Panc1 (cell line): ENCODE measurements around the gene SHLD1. TPM values are rescaled to one million over a fixed set of nuclear protein-coding genes. Genes with fewer than 3 reads are reported as not detected.

Experiments used
- ATAC-seq: fragments of 200-7000 bp; cut with Tn5 transposase; 2 replicates; pipeline ENCODE4 v1.9.1; 2020; ENCODE audit warnings: mild to moderate bottlenecking, moderate library complexity
- BruUV-seq: library from RNA; stranded (reverse); fragments of 400-500 nt; replicated peaks from 2 replicates; lab custom pipeline; 2021; lab: Mats Ljungman, UMichigan
- CTCF ChIA-PET: fragments of 300-600 bp; sonication (Branson Sonifier 250); formaldehyde crosslinking; loops from one replicate; lab custom pipeline; 2022; ENCODE audit warnings: antibody characterized with exemption; lab: Charles Lee
- POLR2A ChIA-PET: fragments of 300-600 bp; sonication (Branson Sonifier 250); formaldehyde crosslinking; loops from one replicate; lab custom pipeline; 2022; ENCODE audit warnings: antibody characterized with exemption; lab: Charles Lee
- DNase-seq: peaks from one replicate; pipeline ENCODE4 v3.0.0-alpha.2; 2010; ENCODE audit warnings: low read depth, low spot score
- H3K27ac ChIP-seq: 2 replicates; pipeline ENCODE4 v1.5.1; 2011; ENCODE audit warnings: mild to moderate bottlenecking, low read length, inconsistent platforms
- H3K27me3 ChIP-seq: fragments of 200-500 bp; sonication (Bioruptor generic); 2 replicates; pipeline ENCODE4 v1.6.0; 2014; ENCODE audit warnings: low read length, inconsistent platforms; ENCODE audit not compliant: control insufficient read depth, insufficient read depth
- H3K36me3 ChIP-seq: fragments of 200-500 bp; sonication (Bioruptor generic); 2 replicates; pipeline ENCODE4 v1.5.1; 2014; ENCODE audit warnings: inconsistent platforms, mild to moderate bottlenecking, low read length, moderate library complexity; ENCODE audit not compliant: control insufficient read depth, insufficient read depth
- H3K4me1 ChIP-seq: 2 replicates; pipeline ENCODE4 v1.5.1; 2011; ENCODE audit warnings: inconsistent platforms, mild to moderate bottlenecking, low read length, moderate library complexity; ENCODE audit not compliant: control insufficient read depth, insufficient read depth
- H3K4me3 ChIP-seq, 2 experiments: 2 replicates each; pipeline ENCODE4 v1.5.1; 2011 to 2012; ENCODE audit warnings: low read depth in 2 of 2, low read length in 2 of 2, mild to moderate bottlenecking in 2 of 2, inconsistent platforms in 1 of 2, moderate library complexity in 1 of 2
- H3K9me3 ChIP-seq: fragments of 200-500 bp; sonication (Bioruptor generic); 2 replicates; pipeline ENCODE4 v1.5.1; 2014; ENCODE audit warnings: low read depth, mild to moderate bottlenecking, inconsistent platforms, low read length, moderate library complexity; ENCODE audit not compliant: control insufficient read depth, insufficient read depth
- POLR2AphosphoS5 ChIP-seq: IDR thresholded peaks from 2 replicates; pipeline ENCODE4 v1.6.1; 2012; ENCODE audit warnings: mild to moderate bottlenecking, low read depth, low read length, moderate library complexity
- REST ChIP-seq, 2 experiments: IDR thresholded peaks; 2 replicates each; pipeline ENCODE4 v1.6.1; 2011 to 2012; ENCODE audit warnings: low read depth in 2 of 2, control low read depth in 1 of 2, low read length in 1 of 2, mild to moderate bottlenecking in 1 of 2, moderate library complexity in 1 of 2; ENCODE audit not compliant: insufficient read depth in 1 of 2
- SIN3A ChIP-seq: IDR thresholded peaks from 2 replicates; pipeline ENCODE4 v1.6.1; 2012; ENCODE audit warnings: low read depth, mild to moderate bottlenecking, low read length, moderate library complexity, borderline replicate concordance; ENCODE audit not compliant: insufficient read depth
- TCF7L2 ChIP-seq: IDR thresholded peaks from 2 replicates; pipeline ENCODE4 v1.6.1; 2011; ENCODE audit warnings: mild to moderate bottlenecking, low read depth, low read length, inconsistent platforms
- in situ Hi-C: cut with HindIII; loops from 2 replicates; pipeline ENCODE4 v1.10.0; 2016; ENCODE audit warnings: low sequenced_read_pairs, low pct_unique_long_range_greater_than_20kb
- intact Hi-C: fragments of 100-400 bp; cut with micrococcal nuclease; formaldehyde crosslinking; loops from one replicate; pipeline ENCODE4 v1.10.0; 2022; ENCODE audit not compliant: unreplicated experiment
- total RNA-seq: library from RNA; stranded (reverse); gene quantifications from one replicate; pipeline ENCODE4 v1.2.1, GENCODE V29; 2021; ENCODE audit not compliant: unreplicated experiment
- TF ChIP-seq, protein P1 (sequence below): fragments of 450-650 bp; IDR thresholded peaks from 2 replicates; pipeline ENCODE4 v1.5.1; 2017; ENCODE audit warnings: mild to moderate bottlenecking

SHLD1 gene
- total RNA-seq, 1 experiment from 2014 or later, result 4.3 TPM

DNA sequence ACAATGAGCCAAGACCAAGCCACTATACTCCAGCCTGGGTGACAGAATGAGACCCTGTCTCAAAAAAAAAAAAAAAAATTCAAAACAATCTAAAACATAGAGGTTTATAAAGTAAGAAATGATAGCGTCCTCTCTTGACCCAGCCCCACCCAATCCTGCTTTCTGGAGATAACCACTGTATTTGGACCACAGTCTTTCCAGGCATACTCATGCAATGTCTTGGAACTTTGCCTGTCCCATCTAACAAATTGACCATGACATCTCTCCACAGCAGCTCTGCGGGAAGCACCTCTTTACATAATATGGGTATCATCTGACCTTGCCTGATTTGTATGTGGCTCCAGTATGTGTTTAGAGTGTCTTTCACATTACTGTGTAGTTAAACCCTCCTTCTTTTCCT is 9.1 kb upstream of the SHLD1 start:
- no peak overlapping the region for H3K4me3 ChIP-seq
- ATAC-seq (no peak), DNase-seq (no peak)
- in situ Hi-C loops (no loop called here), intact Hi-C loops (no loop called here)
- H3K27ac ChIP-seq, result no peak overlapping the region
- no peaks in the 10 kb centered on the region for H3K9me3 ChIP-seq
- no peak for TF ChIP-seq POLR2AphosphoS5
- no peak for TF ChIP-seq TCF7L2
- TF ChIP-seq REST (IDR thresholded peaks at IDR 0.05; ENCODE audit: insufficient read depth in 1 of 2, low read depth in 2 of 2, low read length in 1 of 2), result no peak
- TF ChIP-seq, protein P1, sequence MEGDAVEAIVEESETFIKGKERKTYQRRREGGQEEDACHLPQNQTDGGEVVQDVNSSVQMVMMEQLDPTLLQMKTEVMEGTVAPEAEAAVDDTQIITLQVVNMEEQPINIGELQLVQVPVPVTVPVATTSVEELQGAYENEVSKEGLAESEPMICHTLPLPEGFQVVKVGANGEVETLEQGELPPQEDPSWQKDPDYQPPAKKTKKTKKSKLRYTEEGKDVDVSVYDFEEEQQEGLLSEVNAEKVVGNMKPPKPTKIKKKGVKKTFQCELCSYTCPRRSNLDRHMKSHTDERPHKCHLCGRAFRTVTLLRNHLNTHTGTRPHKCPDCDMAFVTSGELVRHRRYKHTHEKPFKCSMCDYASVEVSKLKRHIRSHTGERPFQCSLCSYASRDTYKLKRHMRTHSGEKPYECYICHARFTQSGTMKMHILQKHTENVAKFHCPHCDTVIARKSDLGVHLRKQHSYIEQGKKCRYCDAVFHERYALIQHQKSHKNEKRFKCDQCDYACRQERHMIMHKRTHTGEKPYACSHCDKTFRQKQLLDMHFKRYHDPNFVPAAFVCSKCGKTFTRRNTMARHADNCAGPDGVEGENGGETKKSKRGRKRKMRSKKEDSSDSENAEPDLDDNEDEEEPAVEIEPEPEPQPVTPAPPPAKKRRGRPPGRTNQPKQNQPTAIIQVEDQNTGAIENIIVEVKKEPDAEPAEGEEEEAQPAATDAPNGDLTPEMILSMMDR, result no peak
- TF ChIP-seq SIN3A, result no peak
- no peaks in the 10 kb centered on the region for H3K4me1 ChIP-seq
- CTCF ChIA-PET, result no interaction called here
- BruUV-seq, result no TSS peak
- H3K27me3 ChIP-seq, result no peaks in the 10 kb centered on the region
- POLR2A ChIA-PET, result no interaction called here
- no peaks in the 10 kb centered on the region for H3K36me3 ChIP-seq

DNA sequence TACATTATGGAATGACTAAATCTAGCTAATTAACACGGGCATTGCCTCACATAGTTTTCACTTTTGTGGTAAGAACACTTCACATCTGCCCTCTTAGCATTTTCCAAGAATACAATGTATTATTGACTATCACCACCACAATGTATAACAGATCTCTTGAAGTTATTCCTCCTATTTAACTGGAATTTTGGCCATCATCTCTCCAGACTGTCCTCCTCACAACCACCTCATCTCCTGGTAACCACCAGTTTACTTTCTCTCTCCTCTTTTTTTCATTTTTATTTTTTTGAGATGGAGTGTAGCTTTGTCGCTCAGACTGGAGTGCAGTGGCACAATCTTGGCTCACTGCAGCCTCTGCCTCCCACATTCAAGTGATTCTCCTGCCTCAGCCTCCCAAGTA is 8.2 kb upstream of the SHLD1 start:
- BruUV-seq, result no TSS peak
- H3K9me3 ChIP-seq, result no peaks in the 10 kb centered on the region
- ChIA-PET CTCF (no interaction called here), POLR2A (no interaction called here)
- in situ Hi-C loops (no loop called here), intact Hi-C loops (no loop called here)
- DNase-seq (no peak), ATAC-seq (no peak)
- H3K4me1 ChIP-seq, result no peaks in the 10 kb centered on the region
- TF ChIP-seq, protein P1, result no peak
- TF ChIP-seq TCF7L2, result no peak
- no peak for TF ChIP-seq SIN3A
- no peak for TF ChIP-seq REST (IDR thresholded peaks at IDR 0.05; ENCODE audit: insufficient read depth in 1 of 2, low read depth in 2 of 2, low read length in 1 of 2)
- TF ChIP-seq POLR2AphosphoS5, result no peak
- H3K36me3 ChIP-seq, result no peaks in the 10 kb centered on the region
- no peak overlapping the region for H3K4me3 ChIP-seq
- H3K27me3 ChIP-seq, result no peaks in the 10 kb centered on the region
- H3K27ac ChIP-seq, result no peak overlapping the region
